NCI-H2171 treated with DMSO at 0.1 percent for 48 hours (cell line): Measurements from ENCODE around the gene PAFAH1B2.
A peak's percentile ranks its signal among the peaks of the same experiment; 100 is the strongest.
"Not testable (repeated sequence)": the region's sequence is repeated elsewhere in the genome, so short reads cannot be mapped to it uniquely, and the experiment has no call there.

ENCODE experiments used
- DNase-seq: peaks from one replicate; lab custom pipeline; 2025; lab: John Stamatoyannopoulos, UW

PAFAH1B2 gene

DNA sequence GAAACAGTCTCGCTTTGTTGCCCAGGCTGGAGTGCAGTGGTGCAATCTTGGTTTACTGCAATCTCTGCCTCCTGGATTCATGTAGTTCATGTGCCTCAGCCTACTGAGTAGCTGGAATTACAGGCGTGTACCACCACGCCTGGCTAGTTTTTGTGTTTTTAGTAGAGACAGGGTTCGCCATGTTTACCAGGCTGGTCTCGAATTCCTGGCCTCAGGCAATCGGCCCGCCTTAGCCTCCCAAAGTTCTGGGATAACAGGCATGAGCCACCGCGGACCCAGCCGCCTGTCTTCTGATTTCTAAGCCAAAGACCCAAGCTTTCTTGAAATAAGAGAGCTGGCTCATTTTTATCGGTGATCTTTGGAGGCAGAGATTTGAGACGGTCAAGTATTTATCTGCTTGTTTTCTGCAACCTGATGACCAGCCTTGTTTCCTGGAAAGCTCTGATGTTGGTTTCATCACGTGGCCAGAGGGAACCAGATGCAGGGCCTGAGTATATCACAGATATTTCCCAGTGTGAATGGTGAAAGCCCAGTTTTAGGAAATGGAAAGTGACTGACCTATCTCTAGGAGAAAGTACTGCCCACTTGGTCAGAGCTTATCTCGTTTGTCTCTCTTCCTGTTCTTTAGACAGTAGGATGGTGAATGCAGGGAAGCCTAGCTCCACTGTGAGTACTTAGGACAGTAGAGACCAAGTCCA lies 28.8 kb downstream of the PAFAH1B2 start:
- DNase-seq, result no peak

GRCh38 chr11:117175104-117175503 lies 31.0 kb downstream of the PAFAH1B2 start:
- no peak for DNase-seq

DNA sequence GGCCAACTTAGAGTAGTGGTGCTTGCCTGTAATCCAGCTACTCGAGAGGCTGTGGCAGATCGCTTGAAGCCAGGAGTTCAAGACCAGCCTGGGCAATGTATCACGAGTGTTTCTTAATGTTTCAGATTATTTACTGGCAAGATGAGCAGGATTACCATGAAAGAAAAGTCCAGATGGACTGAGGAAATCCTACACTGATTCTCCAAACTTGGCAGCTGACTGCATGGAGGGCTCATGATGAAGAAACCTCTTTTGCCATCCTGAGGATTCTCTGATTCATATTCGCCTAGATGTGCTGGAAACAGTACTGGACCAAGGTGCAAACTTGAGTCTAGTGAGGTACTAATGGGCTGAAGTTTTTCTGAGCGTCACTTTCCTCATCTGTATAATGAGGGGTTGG lies 31.7 kb downstream of the PAFAH1B2 start:
- no peak for DNase-seq

DNA sequence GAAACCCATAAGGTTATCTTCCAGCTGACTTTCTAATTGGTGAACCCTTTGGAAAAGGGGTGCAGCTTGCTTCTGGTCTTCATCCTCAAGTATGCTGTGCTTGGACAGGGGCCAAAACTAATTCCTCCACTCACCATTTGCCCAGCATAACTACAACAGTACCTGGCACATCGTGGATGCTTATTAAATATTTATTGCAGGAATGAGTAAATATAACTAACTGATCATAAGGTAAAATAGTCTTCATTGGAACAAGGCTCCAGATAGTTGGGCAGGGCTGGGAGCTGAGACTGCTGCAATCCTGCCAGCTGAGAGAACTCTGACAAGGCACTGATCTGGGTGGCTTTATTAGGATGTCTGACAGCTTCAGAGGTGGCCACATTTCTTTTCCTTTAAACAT lies 32.1 kb downstream of the PAFAH1B2 start:
- no peak for DNase-seq

DNA sequence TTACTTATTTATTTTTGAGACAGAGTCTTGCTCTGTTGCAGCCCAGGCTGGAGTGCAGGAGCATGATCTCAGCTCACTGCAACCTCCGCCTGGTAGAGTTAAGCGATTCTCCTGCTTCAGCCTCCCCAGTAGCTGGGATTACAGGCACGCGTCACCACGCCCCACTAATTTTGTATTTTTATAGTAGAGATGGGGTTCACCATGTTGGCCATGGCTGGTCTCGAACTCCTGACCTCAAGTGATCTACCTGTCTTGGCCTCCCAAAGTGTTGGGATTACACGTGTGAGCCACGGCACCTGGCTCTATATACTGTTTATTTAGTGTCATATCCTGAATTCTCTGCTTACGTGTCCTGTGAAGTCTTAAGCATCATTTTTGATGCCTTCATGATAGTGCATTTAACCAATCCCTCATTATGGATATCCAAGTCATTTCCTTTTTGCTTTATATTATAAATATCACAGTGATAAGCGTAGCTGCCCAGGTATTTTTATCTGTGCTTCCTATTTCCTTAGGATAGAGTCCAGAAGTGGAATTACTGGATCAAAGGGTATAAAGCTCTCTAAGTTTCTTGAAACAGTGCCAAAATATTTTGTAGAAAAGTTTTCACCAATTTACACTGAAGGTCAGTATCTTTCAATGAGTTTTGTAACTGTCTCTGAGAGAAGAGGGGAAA lies 33.6 kb downstream of the PAFAH1B2 start:
- DNase-seq, result no peak

- peak; percentile 81 for DNase-seq
Observed at GRCh38 chr11:117178210-117179034, 34.3 kb downstream of the PAFAH1B2 start, which contains the start of gene SIDT2. SIDT2 (plus strand) TSS chr11:117178743; CDS start chr11:117179264, 521 bp downstream.

DNA sequence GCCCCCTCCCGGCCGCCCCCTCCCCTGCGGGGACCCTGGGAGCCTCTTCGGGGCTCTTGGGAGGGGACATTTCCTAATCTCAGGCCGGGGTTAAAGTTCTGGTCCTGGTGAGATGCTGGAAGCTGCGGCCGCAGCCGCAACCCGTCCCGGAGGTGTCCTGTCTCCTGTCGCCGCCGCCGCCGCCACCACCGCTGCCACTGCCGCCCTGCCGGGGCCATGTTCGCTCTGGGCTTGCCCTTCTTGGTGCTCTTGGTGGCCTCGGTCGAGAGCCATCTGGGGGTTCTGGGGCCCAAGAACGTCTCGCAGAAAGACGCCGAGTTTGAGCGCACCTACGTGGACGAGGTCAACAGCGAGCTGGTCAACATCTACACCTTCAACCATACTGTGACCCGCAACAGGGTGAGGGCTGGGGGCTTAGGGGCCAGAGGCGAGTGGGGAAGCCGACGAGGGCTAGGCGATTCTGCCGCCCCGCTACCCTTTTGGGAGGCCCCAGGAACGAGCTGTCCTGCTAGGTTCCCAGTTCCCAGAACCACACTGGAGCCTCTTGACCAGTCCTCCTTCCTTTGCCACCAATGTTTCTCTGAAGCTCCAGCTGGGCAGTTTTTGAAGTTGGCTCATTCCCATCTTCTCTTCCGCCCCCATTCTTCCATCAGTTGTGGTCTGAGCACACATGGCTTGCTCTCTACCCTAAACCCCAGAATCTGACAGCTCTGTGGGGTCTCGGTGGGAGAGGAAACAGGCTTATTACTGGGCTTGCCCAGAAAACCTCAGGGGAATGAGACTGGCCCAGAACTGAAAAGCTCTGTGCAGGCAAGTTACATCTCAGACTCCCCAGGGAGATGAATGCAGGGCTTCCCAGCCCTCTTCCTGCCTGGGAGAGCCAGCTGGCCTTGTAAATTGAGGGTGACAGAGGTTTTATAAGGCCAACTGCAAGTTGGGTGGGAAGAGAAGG lies 35.2 kb downstream of the PAFAH1B2 start:
- peak; percentile 61 for DNase-seq

DNA sequence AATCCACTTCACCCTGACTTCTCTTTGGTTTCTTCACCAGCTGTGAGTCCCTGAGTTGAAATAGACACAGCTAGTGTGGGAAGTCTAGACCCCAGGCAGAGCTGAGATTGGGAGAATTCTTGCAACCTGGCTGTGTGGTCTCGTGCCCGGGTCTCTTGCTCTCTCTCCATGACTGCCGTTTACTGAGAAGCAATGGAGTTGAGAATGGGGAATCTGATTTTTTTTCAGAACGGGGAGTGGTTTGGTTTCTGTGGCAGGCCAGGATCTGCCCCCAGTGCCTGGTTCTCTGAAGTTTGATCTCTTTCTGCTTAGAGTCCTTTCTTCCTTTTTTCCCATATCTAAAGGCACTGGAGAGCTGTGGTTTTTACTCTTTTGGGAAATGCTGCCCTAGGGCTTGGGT lies 35.9 kb downstream of the PAFAH1B2 start:
- DNase-seq, result no peak

- no peak for DNase-seq
Observed at GRCh38 chr11:117180661-117181585, 36.8 kb downstream of the PAFAH1B2 start.

- no peak for DNase-seq
Observed at GRCh38 chr11:117181586-117182550, 37.8 kb downstream of the PAFAH1B2 start.

GRCh38 chr11:117182551-117182935 lies 38.5 kb downstream of the PAFAH1B2 start:
- no peak for DNase-seq

DNA sequence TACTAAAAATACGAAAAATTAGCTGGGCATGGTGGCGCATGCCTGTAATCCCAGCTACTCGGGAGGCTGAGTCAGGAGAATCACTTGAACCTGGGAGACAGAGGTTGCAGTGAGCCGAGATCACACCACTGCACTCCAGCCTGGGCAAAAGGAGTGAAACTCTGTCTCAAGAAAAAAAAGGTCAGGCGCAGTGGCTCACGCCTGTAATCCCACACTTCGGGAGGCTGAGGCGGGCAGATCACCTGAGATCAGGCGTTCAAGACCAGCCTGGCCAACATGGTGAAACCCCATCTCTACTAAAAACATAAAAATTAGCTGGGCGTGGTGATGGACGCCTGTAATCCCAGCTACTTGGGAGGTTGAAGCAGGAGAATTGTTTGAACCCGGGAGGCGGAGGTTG lies 39.1 kb downstream of the PAFAH1B2 start:
- not testable (repeated sequence) for DNase-seq

GRCh38 chr11:117183724-117184349 lies 39.8 kb downstream of the PAFAH1B2 start:
- DNase-seq, result no peak

DNA sequence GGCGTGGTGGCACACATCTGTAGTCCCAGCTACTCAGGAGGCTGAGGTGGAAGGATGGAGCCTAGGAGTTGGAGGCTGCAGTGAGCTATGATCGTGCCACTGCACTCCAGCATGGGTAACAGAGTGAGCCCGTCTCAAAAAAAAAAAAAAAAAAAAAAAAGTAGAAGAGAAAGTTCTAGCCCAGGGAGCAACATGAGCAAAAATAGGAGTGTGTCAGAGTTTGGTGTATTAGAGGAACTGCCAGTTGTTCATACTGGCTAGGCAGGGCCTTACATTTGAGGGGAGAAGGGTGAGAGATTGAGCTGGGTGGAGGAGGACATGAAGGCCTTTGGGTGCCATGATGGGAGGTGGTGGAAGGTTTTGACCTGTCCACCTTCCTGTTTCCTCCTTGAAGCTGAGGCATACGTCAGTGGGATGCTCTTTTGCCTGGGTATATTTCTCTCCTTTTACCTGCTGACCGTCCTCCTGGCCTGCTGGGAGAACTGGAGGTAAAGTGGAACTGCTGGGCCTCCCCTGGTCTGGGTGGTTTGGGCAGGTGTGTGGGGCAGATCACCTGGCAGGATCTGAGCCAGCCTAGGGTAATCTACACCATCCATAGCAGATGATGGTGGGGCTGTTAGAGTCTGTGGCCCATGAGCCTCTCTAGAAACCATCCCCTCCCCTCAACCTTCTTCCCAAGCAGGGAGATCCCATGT lies 41.8 kb downstream of the PAFAH1B2 start:
- DNase-seq, result no peak

DNA sequence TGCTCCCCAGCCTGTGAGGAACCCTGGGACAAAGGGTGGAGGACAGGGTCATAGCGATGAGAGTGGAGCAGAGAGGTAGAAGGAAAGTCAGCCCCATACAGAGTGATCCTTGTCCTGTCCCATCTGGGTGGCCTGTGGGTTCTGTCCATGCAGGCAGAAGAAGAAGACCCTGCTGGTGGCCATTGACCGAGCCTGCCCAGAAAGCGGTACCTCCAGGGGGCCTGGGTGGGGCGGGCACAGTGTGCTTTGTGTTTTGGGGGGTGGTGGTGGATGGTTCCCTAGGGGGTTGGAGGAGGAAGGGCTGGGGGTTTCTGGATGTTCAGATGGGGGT lies 42.3 kb downstream of the PAFAH1B2 start:
- no peak for DNase-seq

DNA sequence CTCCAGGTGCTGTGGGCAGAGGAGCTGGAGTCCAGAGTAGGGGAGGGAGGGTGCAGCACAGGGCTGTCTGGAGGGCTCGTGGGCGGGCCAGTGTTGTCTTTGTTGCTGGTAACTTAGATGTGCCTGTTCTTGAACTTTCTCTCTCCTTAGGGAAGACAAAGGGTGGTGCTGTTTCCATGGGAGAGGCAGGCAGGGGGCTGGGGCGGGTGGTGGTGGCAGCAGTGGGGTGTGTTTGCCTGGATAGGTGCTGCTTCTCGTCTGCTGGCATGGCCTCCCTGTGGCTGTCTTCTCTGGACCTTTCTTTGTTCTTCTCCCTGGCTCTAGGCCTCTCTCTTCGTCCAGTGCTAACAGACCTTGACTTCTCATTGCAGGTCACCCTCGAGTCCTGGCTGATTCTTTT lies 42.9 kb downstream of the PAFAH1B2 start:
- no peak for DNase-seq

- DNase-seq, result no peak
Observed at GRCh38 chr11:117187428-117187798, 43.3 kb downstream of the PAFAH1B2 start.

GRCh38 chr11:117187799-117188481 lies 43.9 kb downstream of the PAFAH1B2 start:
- DNase-seq, result no peak
